IMR-90 (cell line): ENCODE results near the gene TUBD1. TPM values are rescaled to one million over a fixed set of nuclear protein-coding genes. Genes with fewer than 3 reads are reported as not detected.

Experiments used
- NFE2L2 ChIP-seq: fragments of 150-350 bp; IDR thresholded peaks from 2 replicates; pipeline ENCODE4 v1.6.1; 2016; ENCODE audit warnings: low read depth, mild to moderate bottlenecking, low read length
- USF2 ChIP-seq: fragments of 150-350 bp; IDR thresholded peaks from 2 replicates; pipeline ENCODE4 v1.6.1; 2017; ENCODE audit warnings: mild to moderate bottlenecking, antibody characterized with exemption, low read length, low read depth
- polyA plus RNA-seq, 3 experiments: library from polyadenylated mRNA; depleted of rRNA; stranded (reverse); fragments of >200 nt; gene quantifications; 2 replicates each; pipeline ENCODE4 v1.2.3, GENCODE V29; 2012; ENCODE audit warnings: low replicate concordance in 1 of 3
- total RNA-seq: library from RNA; depleted of rRNA; stranded (reverse); fragments of >200 nt; gene quantifications from 2 replicates; pipeline ENCODE4 v1.2.3, GENCODE V29; 2012

Gene TUBD1
- total and polyA plus RNA-seq, 2 of the 4 experiments (the other 2 are of a cell fraction) = 2.2 to 4.7 TPM

GRCh38 chr17:59826706-59827453 is 65.9 kb downstream of the TUBD1 start (continued):
- TF ChIP-seq USF2 (no peak), NFE2L2 (no peak)
